Esophagus muscularis mucosa (tissue), 4 donors: Measurements from ENCODE around the gene CACNA1S. TPM values are rescaled to one million over a fixed set of nuclear protein-coding genes. Genes with fewer than 3 reads are reported as not detected.

Experiments
- DNase-seq: peaks from one replicate; pipeline ENCODE4 v3.0.0-alpha.2; 2017; ENCODE audit errors: extremely low spot score
- H3K27ac ChIP-seq, 4 donors: fragments of 200-600 bp; sonication (generic); replicated peaks in 1 of 4; 1 replicate in 3 of 4; 2 replicates in 1 of 4; pipeline ENCODE4 v1.5.1; 2016 to 2019; ENCODE audit warnings: mild to moderate bottlenecking in 1 of 4
- H3K27me3 ChIP-seq, 4 donors: fragments of 200-600 bp; sonication (generic); one replicate each; pipeline versions ENCODE4 v1.5.1 to v1.6.0; 2016 to 2019
- H3K36me3 ChIP-seq, 4 donors: fragments of 200-600 bp; sonication (generic); one replicate each; pipeline ENCODE4 v1.5.1; 2016 to 2019
- H3K4me1 ChIP-seq, 4 donors: fragments of 200-600 bp; sonication (generic); one replicate each; pipeline ENCODE4 v1.5.1; 2016 to 2019
- H3K4me3 ChIP-seq, 4 donors: fragments of 200-600 bp; sonication (generic); 1 replicate in 2 of 4; 2 replicates in 2 of 4; pipeline ENCODE4 v1.5.1; 2016 to 2019; ENCODE audit warnings: mild to moderate bottlenecking in 4 of 4, moderate library complexity in 1 of 4
- H3K9me3 ChIP-seq, 4 donors: fragments of 200-600 bp; sonication (generic); 1 replicate in 3 of 4; 2 replicates in 1 of 4; pipeline ENCODE4 v1.5.1; 2016 to 2019
- EP300 ChIP-seq: sonication (generic); formaldehyde crosslinking; IDR thresholded peaks from one replicate; pipeline ENCODE4 v1.6.1; 2017; ENCODE audit warnings: antibody characterized with exemption
- POLR2A ChIP-seq: fragments of 450-650 bp; IDR thresholded peaks from one replicate; pipeline ENCODE4 v1.6.1; 2017; ENCODE audit warnings: antibody characterized with exemption, moderate library complexity, mild to moderate bottlenecking, low read depth
- POLR2AphosphoS5 ChIP-seq, 2 donors: sonication (generic); formaldehyde crosslinking; IDR thresholded peaks; one replicate each; pipeline ENCODE4 v1.6.1; 2017; ENCODE audit warnings: antibody characterized with exemption in 2 of 2
- whole genome bisulfite sequencing: methylation state at CpG from one replicate; pipeline ENCODE4 v1.1.5; 2018; 5-methylcytosine and 5-hydroxymethylcytosine counted together
- intact Hi-C: fragments of 100-400 bp; cut with DNase I; formaldehyde crosslinking; loops from one replicate; pipeline ENCODE4 v1.15.1; 2023
- total RNA-seq, 4 donors: library from RNA; depleted of rRNA; stranded (reverse); fragments of >200 nt; gene quantifications; one replicate each; pipeline versions ENCODE4 v1.1.0 to v1.2.1, GENCODE V29; 2016
- TF ChIP-seq, protein P1 (sequence below), 3 experiments: fragments of 200-600 bp in 2 of 3; fragments of 450-650 bp in 1 of 3; sonication (generic) in 2 of 3; IDR thresholded peaks; one replicate each; pipeline ENCODE4 v1.5.1; 2017 to 2019; ENCODE audit warnings: antibody characterized with exemption in 3 of 3, mild to moderate bottlenecking in 2 of 3, moderate library complexity in 1 of 3

CACNA1S gene
- total RNA-seq, 4 donors from 2014 or later, result not detected

DNA sequence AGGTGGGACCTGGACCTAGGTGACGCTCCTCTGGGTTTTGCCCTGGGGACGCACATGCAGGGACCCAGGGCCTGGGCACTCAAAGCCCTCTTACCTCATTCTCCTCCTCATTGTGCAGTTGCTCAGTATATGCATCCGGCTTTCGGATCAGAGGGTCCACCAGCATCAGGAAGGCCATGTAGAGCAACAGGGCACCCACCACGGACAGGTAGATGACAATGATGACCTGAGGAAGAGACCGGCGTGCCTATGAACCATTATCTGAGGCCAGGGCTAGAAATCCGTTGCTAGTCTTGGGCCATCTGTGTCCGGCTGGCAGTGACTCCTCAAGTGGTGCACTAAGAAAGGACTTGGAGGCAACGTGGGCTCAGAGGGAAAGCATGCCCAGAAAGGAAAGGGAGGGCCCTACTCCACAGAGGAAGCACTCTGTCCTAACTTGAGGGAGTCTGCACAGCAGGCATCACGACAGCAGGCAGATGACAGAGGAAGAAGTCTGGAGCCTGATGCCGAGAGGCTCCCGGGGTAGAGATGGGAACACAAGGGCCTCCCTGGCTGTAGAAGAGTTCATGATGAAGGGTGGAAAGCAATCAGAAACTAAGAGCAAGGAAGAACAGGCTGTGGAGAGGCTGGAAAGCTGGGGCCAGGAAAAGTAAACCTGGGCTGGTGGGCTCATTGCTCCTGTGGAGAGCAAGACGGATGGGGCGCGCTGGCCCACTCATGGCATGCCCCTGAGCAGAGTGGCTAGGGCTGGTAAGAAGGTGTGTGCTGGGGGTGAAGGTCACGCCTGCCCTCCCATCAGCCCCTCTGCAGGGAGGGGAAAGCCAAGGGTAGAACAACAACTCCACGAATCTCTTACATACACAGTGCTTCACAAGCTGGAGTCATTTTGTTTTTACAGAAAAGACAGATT lies 31.8 kb upstream of the CACNA1S start:
- DNase-seq, result no peak
- Histone ChIP-seq H3K4me1 (peaks cover 0 to 8% (median 5%) of the 10 kb centered on the region in 4 donors), H3K27ac (no peak overlapping the region), H3K36me3 (peaks cover 13 to 100% (median 97%) of the 10 kb centered on the region in 4 donors), H3K9me3 (no peaks in the 10 kb centered on the region), H3K27me3 (no peaks in the 10 kb centered on the region), H3K4me3 (no peak overlapping the region)
- WGBS, result 84% methylated on average over 15 of the region's 18 CpGs
- intact Hi-C loops, result no loop called here
- TF ChIP-seq POLR2AphosphoS5 (IDR thresholded peaks at IDR 0.05), result no peak

GRCh38 chr1:201142849-201143725 lies 30.9 kb upstream of the CACNA1S start:
- no peaks in the 10 kb centered on the region for H3K9me3 ChIP-seq
- intact Hi-C loops, result no loop called here
- TF ChIP-seq EP300, result no peak
- TF ChIP-seq, protein P1, sequence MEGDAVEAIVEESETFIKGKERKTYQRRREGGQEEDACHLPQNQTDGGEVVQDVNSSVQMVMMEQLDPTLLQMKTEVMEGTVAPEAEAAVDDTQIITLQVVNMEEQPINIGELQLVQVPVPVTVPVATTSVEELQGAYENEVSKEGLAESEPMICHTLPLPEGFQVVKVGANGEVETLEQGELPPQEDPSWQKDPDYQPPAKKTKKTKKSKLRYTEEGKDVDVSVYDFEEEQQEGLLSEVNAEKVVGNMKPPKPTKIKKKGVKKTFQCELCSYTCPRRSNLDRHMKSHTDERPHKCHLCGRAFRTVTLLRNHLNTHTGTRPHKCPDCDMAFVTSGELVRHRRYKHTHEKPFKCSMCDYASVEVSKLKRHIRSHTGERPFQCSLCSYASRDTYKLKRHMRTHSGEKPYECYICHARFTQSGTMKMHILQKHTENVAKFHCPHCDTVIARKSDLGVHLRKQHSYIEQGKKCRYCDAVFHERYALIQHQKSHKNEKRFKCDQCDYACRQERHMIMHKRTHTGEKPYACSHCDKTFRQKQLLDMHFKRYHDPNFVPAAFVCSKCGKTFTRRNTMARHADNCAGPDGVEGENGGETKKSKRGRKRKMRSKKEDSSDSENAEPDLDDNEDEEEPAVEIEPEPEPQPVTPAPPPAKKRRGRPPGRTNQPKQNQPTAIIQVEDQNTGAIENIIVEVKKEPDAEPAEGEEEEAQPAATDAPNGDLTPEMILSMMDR (IDR thresholded peaks at IDR 0.05), result no peak
- TF ChIP-seq POLR2A, result no peak
- TF ChIP-seq POLR2AphosphoS5 (IDR thresholded peaks at IDR 0.05), result no peak
- H3K4me3 ChIP-seq, result no peak overlapping the region
- WGBS, result 93% methylated on average over 12 of the region's 16 CpGs
- H3K36me3 ChIP-seq, result peaks cover 13 to 94% (median 90%) of the 10 kb centered on the region in 4 donors
- no peak for DNase-seq
- H3K27me3 ChIP-seq, result no peaks in the 10 kb centered on the region
- H3K4me1 ChIP-seq, result peaks cover 0 to 14% (median 12%) of the 10 kb centered on the region in 4 donors
- H3K27ac ChIP-seq, result no peak overlapping the region

DNA sequence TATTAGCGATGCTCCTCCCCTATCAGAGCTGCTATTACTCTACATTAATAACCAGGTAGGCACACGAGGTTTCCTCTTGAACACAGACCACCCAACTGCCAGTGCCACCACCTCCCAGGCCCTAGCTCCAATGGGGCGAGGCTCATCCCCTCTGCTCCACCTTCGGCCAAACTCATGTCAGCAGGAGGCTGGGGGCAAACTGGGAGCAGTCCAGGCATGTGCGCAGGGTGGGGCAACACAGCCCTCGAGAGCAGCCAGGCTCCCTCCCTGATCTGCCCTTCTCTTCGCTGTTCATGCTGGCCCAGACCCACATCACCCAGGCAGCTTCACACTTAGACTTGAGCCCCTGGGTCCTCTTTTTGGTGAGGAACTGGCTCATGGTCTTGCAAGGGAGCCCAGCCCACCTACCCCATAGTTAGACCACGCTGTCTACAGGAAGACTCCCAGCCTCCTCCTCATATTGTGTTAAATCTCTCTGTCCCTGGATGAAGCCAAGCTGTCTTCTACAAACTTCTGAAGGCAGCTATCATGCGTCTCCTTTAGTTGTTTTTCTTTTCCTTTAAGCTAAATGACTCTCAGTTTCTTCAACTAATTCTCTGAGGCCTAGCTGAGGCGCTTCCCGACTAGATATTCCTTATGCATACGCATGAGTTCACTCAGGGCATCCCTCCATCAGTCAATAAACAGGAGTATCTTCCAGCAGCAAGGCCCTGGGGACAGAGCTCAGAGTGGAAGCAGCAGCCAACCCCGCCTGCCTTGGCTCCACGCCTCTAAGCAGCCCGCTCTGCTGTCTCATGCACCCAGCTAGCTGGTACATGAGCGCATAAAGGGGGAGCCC lies 30.0 kb upstream of the CACNA1S start:
- H3K9me3 ChIP-seq, result no peaks in the 10 kb centered on the region
- H3K27ac ChIP-seq, result no peak overlapping the region
- no peak overlapping the region for H3K4me3 ChIP-seq
- H3K27me3 ChIP-seq, result no peaks in the 10 kb centered on the region
- intact Hi-C loops, result no loop called here
- H3K36me3 ChIP-seq, result peaks cover 13 to 87% (median 81%) of the 10 kb centered on the region in 4 donors
- no peak for TF ChIP-seq POLR2AphosphoS5 (IDR thresholded peaks at IDR 0.05)
- TF ChIP-seq EP300, result no peak
- TF ChIP-seq, protein P1 (IDR thresholded peaks at IDR 0.05), result no peak
- no peak for TF ChIP-seq POLR2A
- 80% methylated on average over 9 of the region's 16 CpGs for WGBS
- H3K4me1 ChIP-seq, result peaks cover 0 to 23% (median 21%) of the 10 kb centered on the region in 4 donors
- no peak for DNase-seq

GRCh38 chr1:201141418-201141817 lies 29.2 kb upstream of the CACNA1S start:
- no peaks in the 10 kb centered on the region for H3K27me3 ChIP-seq
- no peaks in the 10 kb centered on the region for H3K9me3 ChIP-seq
- TF ChIP-seq, protein P1 (IDR thresholded peaks at IDR 0.05), result no peak
- no peak for TF ChIP-seq EP300
- TF ChIP-seq POLR2A, result no peak
- TF ChIP-seq POLR2AphosphoS5 (IDR thresholded peaks at IDR 0.05), result no peak
- H3K4me1 ChIP-seq, result peaks cover 0 to 31% (median 29%) of the 10 kb centered on the region in 4 donors
- WGBS, result 93% methylated on average over 2 of the region's 5 CpGs
- H3K4me3 ChIP-seq, result no peak overlapping the region
- intact Hi-C loops, result no loop called here
- peaks cover 13 to 83% (median 75%) of the 10 kb centered on the region in 4 donors for H3K36me3 ChIP-seq
- DNase-seq, result no peak
- no peak overlapping the region for H3K27ac ChIP-seq
